Activated CD4-positive, alpha-beta T cell treated with anti-CD3 and anti-CD28 coated beads, Interleukin-2, amount 50 U/mL, for 4 hours (primary cell): ENCODE results near the gene SOD2.
"Not testable (repeated sequence)": the region's sequence is repeated elsewhere in the genome, so short reads cannot be mapped to it uniquely, and the experiment has no call there.

Source experiments
- DNase-seq, 2 experiments: peaks; one replicate each; pipeline ENCODE4 v3.0.0-alpha.2; 2020

SOD2 gene

DNA sequence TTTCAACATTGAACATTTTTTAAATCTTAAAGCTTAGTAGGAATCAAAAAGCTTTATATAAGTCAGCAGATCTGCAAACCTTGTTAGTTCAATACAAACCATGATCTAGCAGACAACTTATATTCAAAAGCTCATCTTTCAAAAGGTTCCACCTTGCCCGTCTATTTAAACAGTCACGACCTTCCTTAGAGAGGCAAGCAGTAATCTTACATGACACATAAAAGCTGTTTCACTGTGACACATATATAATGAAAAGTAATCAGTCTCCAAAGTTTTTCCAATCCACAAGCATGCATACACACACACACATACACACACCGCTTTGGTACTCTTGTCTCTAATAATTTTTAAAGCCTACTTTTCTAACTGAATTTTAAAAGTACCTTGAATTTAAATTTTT, 12.9 kb downstream of the SOD2 start:
- DNase-seq = no peak

DNA sequence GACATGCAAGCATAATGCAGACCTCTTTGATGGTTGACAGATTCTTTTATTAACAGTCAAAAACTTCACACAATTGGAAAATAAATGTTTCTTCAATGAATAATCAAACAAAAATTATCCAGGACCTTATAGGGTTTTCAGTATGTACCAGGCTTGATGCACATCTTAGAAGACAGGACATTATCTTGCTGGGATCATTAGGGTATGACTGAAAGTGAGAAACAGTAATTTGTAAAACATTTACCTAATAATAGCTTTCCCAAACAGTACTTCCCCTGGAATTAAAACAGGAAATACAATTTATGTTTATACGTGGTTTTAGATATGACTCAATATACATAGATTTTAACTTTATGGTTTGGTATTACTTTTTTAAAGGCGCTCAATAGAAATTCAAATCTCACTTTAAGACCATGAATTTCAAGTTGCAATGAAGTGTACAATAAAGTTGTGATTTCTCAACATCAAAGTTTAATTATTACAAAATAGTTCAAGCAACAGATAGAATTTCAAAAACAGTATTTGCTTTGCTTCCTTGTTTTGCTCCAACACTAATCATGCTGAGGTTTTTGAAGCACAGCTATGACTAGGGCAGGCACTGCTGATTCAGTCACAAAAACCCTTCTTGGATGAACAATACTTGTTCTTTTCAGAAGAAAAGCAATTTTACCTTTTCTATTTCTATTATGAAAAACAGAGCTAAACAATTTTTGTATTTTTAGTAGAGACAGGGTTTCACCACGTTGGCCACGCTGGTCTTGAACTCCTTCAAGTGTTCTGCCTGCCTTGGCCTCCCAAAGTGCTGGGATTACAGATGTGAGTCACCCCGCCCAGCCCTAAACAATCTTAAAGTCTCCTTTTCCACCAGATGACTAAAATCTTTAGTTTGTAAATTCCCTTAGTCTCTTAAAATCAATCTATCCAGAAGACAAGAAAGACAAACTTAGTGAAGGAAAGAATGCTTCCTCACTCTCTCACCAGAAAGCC, 13.7 kb downstream of the SOD2 start:
- no peak for DNase-seq

DNA sequence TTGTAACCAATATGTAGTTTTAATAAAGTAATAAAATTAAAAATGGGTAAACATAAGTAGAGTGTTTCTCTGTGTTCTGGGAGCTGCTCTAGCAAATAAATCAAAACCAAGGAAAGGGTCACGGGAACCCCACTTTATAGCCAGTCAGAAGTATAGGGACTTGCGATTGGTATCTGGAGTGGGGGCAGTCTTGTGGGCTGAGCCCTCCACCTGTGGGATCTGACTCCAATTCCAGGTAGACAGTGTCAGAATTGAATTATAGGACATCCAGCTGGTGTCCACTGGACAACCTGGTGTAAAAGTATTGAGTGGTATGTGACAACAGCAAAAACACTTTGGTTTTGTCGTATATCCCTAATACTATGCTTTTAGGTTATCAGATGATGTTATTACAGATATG, 14.5 kb downstream of the SOD2 start:
- no peak for DNase-seq

- DNase-seq = no peak
Measured at GRCh38 chr6:159677506-159678165, 15.4 kb downstream of the SOD2 start.

- DNase-seq = no peak
Measured at GRCh38 chr6:159676890-159677505, 16.0 kb downstream of the SOD2 start.

GRCh38 chr6:159676236-159676635, 16.8 kb downstream of the SOD2 start:
- not testable (repeated sequence) for DNase-seq

DNA sequence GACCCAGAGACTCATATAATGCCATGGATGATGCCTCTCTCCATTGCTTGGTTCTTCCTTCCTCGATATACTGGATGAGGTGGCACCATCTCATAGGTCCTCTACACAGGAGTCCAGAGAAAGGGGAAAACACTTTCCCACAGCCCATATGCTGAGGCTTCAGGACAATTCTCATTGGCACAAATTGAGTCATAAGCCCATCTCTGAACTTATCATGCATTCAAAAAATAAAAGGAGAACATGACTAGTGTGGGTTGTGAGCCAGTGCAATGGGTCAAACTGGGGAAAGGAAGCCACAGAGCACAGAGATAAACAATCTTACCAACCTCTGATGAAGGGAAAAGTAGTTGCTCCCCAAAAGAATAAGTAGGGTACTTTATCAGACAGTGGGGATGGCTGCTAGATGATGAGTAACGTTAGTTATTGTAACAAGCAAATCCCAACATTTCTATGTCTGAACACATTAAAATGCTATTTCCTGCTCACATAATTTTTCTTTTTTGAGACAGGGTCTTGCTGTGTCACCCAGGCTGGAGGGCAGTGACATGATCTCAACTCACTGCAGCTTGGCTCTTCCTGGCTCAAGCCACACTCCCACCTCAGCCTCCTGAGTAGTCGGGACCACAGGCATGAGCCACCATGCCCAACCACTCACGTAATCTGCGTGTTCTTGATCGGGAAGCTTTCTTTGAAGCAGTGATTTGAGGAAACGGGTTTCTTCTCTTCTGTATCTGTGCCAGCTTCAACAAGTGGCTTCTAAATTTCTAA, 27.0 kb downstream of the SOD2 start:
- DNase-seq = no peak

DNA sequence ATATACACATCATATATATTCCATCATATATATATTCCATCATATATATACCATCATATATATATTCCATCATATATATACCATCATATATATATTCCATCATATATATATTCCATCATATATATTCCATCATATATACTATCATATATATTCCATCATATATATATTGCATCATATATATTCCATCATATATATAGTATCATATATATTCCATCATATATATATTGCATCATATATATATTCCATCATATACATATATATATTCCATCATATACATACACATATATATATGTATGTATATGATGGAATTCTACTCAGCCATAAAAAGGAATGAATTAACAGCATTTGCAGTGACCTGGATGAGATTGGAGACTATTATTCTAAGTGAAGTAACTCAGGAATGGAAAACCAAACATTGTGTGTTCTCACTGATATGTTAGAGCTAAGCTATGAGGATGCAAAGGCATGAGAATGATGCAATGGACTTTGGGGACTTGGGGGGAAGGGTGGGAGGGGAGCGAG, 29.6 kb downstream of the SOD2 start:
- not testable (repeated sequence) for DNase-seq

- DNase-seq = not testable (repeated sequence)
Measured at GRCh38 chr6:159661977-159662376, 31.1 kb downstream of the SOD2 start.

DNA sequence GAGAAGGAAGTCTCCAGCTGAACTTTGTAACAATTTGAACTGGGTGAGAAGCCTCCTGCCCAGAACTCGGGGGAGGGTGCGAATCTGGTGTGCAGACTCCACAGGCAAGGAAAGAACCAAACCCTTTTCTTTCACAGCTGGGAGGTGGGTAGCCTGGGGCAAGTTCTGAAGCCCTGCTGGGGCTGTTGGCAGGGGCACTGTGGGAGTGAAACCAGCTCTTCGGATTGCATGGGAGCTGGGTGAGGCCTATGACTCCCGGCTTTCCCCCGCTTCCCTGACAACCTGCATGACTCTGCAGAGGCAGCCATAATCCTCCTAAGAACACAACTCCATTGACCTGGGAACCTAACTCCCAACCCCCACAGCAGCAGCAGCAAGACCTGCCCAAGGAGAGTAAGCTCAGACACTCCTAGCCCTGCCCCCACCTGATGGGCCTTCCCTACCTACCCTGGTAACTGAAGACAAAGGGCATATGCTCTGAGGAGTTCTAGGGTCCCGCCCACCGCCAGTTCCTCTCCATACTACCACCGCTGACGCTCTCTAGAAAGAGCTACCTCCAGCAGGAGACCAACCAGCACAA, 37.5 kb downstream of the SOD2 start:
- DNase-seq = no peak

GRCh38 chr6:159654483-159655098, 38.5 kb downstream of the SOD2 start:
- DNase-seq = no peak

GRCh38 chr6:159650314-159650713, 42.7 kb downstream of the SOD2 start:
- no peak for DNase-seq

GRCh38 chr6:159649441-159649840, 43.6 kb downstream of the SOD2 start:
- DNase-seq = no peak

GRCh38 chr6:159646733-159647132, 46.3 kb downstream of the SOD2 start:
- DNase-seq = no peak

- no peak for DNase-seq
Measured at GRCh38 chr6:159646116-159646515, 46.9 kb downstream of the SOD2 start.

DNA sequence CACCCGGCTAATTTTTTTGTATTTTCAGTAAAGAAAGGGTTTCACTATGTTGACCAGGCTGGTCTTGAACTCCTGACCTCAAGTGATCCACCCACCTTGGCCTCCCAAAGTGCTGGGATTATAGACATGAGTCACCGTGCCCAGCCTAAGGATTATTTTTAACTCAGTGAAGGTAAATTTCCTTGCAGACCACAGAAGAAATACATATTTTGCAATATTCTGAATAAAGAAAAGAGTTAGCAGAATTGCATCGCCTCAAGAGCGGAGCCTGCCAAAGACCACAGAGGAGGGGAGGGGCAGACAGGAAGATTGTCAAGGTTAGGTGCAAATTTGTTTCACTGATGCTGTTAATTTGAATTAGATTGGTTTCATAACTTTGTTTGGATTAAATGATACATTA, 47.4 kb downstream of the SOD2 start:
- no peak for DNase-seq
